GM10248 (cell line): ENCODE results near the gene PHLDB3.

Experiments used
- CTCF ChIA-PET: fragments of 300-600 bp; sonication (Branson Sonifier 250); formaldehyde crosslinking; extraction: SDS; loops from one replicate; lab custom pipeline; 2021; ENCODE audit warnings: antibody characterized with exemption; lab: Yijun Ruan, JAX
- POLR2A ChIA-PET: fragments of 350-650 bp; sonication (Branson Sonifier 250); formaldehyde crosslinking; extraction: SDS; loops from one replicate; lab custom pipeline; 2020; ENCODE audit warnings: antibody characterized with exemption; lab: Yijun Ruan, JAX
- DNase-seq: peaks from one replicate; pipeline ENCODE4 v3.0.0; 2012; ENCODE audit errors: extremely low spot score
- CTCF ChIP-seq: IDR thresholded peaks from 2 replicates; pipeline ENCODE4 v1.5.1; 2012; ENCODE audit warnings: mild to moderate bottlenecking, low read depth; ENCODE audit errors: extremely low read depth, missing control alignments, control extremely low read depth

PHLDB3 gene

GRCh38 chr19:43506629-43507028, 2.1 kb upstream of the PHLDB3 start:
- DNase-seq = no peak
- no peak for TF ChIP-seq CTCF
- ChIA-PET POLR2A (interaction anchor here (0.5 kb wide), 1 partner anchor 66 kb away, joined by 6 read pairs; no protein-coding TSS in a partner anchor), CTCF (interaction anchor here (2.1 to 3.8 kb wide), 2 partner anchors 13 to 47 kb away, joined by 5 to 22 read pairs; no protein-coding TSS in a partner anchor)

GRCh38 chr19:43505941-43506340, 1.4 kb upstream of the PHLDB3 start:
- no peak for TF ChIP-seq CTCF
- ChIA-PET CTCF (interaction anchor here (1.4 to 3.8 kb wide), 4 partner anchors 14 to 88 kb away, joined by 3 to 22 read pairs (median 12); no protein-coding TSS in a partner anchor), POLR2A (interaction anchor here (0.5 kb wide), 1 partner anchor 66 kb away, joined by 6 read pairs; no protein-coding TSS in a partner anchor)

GRCh38 chr19:43505186-43505456, 575 bp upstream of the PHLDB3 start:
- CTCF ChIA-PET = interaction anchor here (1.0 to 3.8 kb wide), 9 partner anchors 11 to 89 kb away, joined by 3 to 22 read pairs (median 6); partner anchors contain the start of gene ETHE1
- POLR2A ChIA-PET = no interaction called here
- no peak for TF ChIP-seq CTCF
- DNase-seq = no peak

More at GRCh38 chr19:43505941-43506340, 1.4 kb upstream of the PHLDB3 start:
- DNase-seq = no peak

GRCh38 chr19:43503501-43504425, 783 bp downstream of the PHLDB3 start:
- DNase-seq = peak; percentile 99
- peak; percentile 46 for TF ChIP-seq CTCF
- ChIA-PET CTCF (interaction anchor here (1.0 to 3.8 kb wide), 14 partner anchors 8 to 96 kb away, joined by 3 to 22 read pairs (median 5); partner anchors contain the start of gene ETHE1), POLR2A (interaction anchor here (0.7 to 1.0 kb wide), 2 partner anchors 29 to 40 kb away, joined by 3 read pairs; partner anchors contain the start of gene ZNF575)

GRCh38 chr19:43502419-43502976, 2.0 kb downstream of the PHLDB3 start:
- no peak for DNase-seq
- POLR2A ChIA-PET = interaction anchor here (0.7 kb wide), 1 partner anchor 22 kb away, joined by 4 read pairs; no protein-coding TSS in a partner anchor
- no peak for TF ChIP-seq CTCF
- CTCF ChIA-PET = interaction anchor here (0.9 to 1.8 kb wide), 2 partner anchors 17 to 58 kb away, joined by 4 to 10 read pairs; no protein-coding TSS in a partner anchor

GRCh38 chr19:43501661-43502418, 2.7 kb downstream of the PHLDB3 start:
- ChIA-PET POLR2A (interaction anchor here (0.7 kb wide), 1 partner anchor 22 kb away, joined by 4 read pairs; no protein-coding TSS in a partner anchor), CTCF (interaction anchor here (0.6 to 1.8 kb wide), 3 partner anchors 18 to 57 kb away, joined by 3 to 10 read pairs (median 4); partner anchors contain the start of gene LYPD3)
- TF ChIP-seq CTCF = no peak
- DNase-seq = no peak
